HUES48 (cell line): Measurements from ENCODE around the gene SLC15A3.

Source experiments
- H3K27ac ChIP-seq: one replicate; pipeline ENCODE4 v1.7.0; 2013; ENCODE audit warnings: low read depth, low read length, inconsistent platforms
- H3K27me3 ChIP-seq: 2 replicates; pipeline ENCODE4 v1.6.1; 2013; ENCODE audit warnings: mild to moderate bottlenecking, low read length; ENCODE audit not compliant: control insufficient read depth, insufficient read depth
- H3K36me3 ChIP-seq: 2 replicates; pipeline ENCODE4 v1.6.1; 2013; ENCODE audit warnings: low read length; ENCODE audit not compliant: control insufficient read depth, insufficient read depth
- H3K4me1 ChIP-seq: 2 replicates; pipeline ENCODE4 v1.6.1; 2013; ENCODE audit warnings: mild to moderate bottlenecking, low read length; ENCODE audit not compliant: control insufficient read depth, insufficient read depth
- H3K4me3 ChIP-seq: 2 replicates; pipeline ENCODE4 v1.5.1; 2013; ENCODE audit warnings: mild to moderate bottlenecking, low read depth, low read length
- H3K9ac ChIP-seq: 2 replicates; pipeline ENCODE4 v1.6.1; 2013; ENCODE audit warnings: mild to moderate bottlenecking, low read depth, low read length, moderate library complexity
- H3K9me3 ChIP-seq: 2 replicates; pipeline ENCODE4 v1.6.1; 2013; ENCODE audit warnings: low read length; ENCODE audit not compliant: control insufficient read depth, insufficient read depth

SLC15A3 gene

DNA sequence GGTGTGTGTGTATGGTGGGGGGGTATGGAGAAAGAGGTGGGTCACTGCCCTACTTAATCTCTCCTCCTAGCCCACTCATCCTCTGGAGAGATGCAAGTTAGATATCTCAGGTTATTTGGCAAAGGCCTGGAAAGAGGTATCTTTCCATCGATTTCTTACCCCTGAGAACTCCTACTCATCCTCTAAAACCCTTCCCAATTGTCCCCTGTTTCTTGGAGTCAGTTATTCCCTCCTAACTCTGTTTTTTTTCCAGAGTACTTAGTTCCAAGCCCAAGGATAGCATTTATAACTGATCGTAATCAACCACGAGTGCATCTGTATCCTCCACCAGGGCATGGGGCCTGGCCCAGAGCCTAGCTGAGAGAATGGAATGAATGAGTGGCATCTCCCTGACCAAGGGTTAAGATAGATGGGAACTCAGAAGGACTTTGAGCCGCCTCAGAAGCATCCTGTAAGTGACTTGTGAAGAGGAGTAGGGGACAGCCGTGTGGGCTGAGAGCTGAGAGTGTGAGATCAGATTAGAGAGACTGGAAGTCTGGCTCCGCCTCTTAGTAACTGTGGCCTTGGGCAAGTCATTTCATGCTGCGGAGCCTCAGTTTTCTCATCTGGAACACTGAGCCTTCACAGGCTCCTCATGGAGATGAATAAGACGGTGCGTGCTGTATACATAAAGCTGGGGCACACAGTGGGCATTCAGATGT lies 35.8 kb upstream of the SLC15A3 start:
- Histone ChIP-seq H3K36me3 (no peaks in the 10 kb centered on the region), H3K9me3 (no peaks in the 10 kb centered on the region), H3K4me1 (no peaks in the 10 kb centered on the region), H3K4me3 (no peak overlapping the region), H3K27me3 (no peaks in the 10 kb centered on the region), H3K9ac (no peak overlapping the region), H3K27ac (no peak overlapping the region)

DNA sequence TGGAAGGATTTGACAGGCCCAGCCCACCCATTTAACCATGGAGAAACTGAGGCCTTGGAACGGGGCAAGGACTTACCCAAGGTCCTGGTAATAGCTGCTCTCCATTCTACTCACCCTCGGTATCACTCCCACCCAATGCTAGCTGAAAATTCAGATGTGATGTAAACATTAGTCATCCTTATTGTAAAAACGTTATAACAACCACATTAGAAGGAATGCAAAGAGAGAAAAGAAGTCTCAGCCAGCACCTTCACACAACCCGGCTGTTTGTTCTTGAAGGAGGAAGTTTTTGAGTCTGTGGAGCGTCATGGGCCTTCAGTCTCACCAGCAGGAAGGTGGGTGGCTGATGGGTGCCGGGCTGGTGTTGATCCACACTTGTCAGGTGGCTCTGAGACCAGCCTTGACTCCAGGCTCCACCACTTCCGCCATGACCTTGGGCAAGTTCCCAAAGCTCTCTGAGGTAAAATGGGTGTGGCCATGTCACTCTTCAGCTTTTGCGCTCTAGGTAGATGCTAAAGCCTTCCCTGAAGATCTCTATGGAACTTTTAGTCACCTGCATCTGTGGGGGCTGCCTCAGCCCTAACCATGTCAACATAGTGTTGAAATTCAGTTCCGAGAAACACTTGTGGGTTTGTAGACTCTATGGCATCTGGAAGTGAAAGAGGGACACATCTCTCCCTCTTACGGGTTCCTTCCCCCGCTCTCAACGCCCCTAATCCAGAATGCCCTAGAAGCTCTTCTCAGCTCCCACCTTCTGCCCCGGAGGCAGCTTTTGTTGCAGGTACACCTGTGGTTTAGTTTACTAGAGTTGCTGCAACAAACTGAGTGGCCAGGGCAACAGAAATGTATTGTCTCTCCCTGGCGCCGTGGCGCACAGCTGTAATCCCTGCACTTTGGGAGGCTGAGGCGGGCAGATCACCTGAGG lies 34.3 kb upstream of the SLC15A3 start:
- no peak overlapping the region for H3K4me3 ChIP-seq

DNA sequence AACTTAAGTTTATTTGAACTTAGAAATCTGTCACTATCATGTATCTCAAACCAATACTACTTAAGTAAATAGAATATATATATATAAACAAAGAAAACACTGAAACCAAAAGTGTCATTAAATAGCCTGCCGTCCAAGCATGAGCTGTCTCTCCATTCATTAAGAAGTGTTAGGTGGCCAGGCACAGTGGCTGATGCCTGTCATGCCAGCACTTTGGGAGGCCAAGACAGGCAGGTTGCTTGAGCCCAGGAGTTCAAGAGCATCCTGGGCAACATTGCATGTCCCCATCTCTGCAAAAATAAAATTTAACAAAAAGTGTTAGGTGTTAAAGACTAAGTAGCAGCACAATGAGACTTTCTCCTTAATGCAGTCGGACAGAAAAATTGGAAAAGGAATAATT lies 33.5 kb upstream of the SLC15A3 start:
- H3K4me3 ChIP-seq = no peak overlapping the region
- no peaks in the 10 kb centered on the region for H3K9me3 ChIP-seq
- no peak overlapping the region for H3K9ac ChIP-seq
- H3K27me3 ChIP-seq = no peaks in the 10 kb centered on the region
- no peaks in the 10 kb centered on the region for H3K36me3 ChIP-seq
- no peaks in the 10 kb centered on the region for H3K4me1 ChIP-seq
- H3K27ac ChIP-seq = no peak overlapping the region

More for the DNA sequence above, 34.3 kb upstream of the SLC15A3 start:
- H3K36me3 ChIP-seq = no peaks in the 10 kb centered on the region
- H3K4me1 ChIP-seq = no peaks in the 10 kb centered on the region
- H3K9ac ChIP-seq = no peak overlapping the region
- no peaks in the 10 kb centered on the region for H3K9me3 ChIP-seq
- H3K27ac ChIP-seq = no peak overlapping the region
- H3K27me3 ChIP-seq = no peaks in the 10 kb centered on the region

DNA sequence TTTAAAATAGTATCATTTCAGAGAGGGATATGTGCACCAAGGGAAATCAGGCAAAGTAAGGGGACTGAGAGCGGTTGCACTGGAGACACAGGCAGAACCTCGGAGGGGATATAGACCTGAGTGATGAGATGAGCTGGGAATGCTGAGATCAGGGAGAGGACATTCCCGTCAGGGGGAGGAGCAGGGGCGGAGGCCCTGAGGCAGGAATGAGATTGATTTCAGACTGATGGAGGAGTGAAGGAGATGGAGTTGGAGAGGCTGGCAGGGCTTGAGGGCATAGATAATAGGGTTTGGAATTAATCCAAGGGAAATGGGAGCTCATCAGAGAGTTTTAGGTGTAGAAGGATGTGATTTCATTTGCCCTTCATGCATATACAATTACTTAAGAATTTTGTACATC lies 32.7 kb upstream of the SLC15A3 start:
- H3K4me3 ChIP-seq = no peak overlapping the region
- H3K9ac ChIP-seq = no peak overlapping the region
- H3K4me1 ChIP-seq = no peaks in the 10 kb centered on the region
- no peaks in the 10 kb centered on the region for H3K9me3 ChIP-seq
- H3K36me3 ChIP-seq = no peaks in the 10 kb centered on the region
- no peak overlapping the region for H3K27ac ChIP-seq
- H3K27me3 ChIP-seq = no peaks in the 10 kb centered on the region

DNA sequence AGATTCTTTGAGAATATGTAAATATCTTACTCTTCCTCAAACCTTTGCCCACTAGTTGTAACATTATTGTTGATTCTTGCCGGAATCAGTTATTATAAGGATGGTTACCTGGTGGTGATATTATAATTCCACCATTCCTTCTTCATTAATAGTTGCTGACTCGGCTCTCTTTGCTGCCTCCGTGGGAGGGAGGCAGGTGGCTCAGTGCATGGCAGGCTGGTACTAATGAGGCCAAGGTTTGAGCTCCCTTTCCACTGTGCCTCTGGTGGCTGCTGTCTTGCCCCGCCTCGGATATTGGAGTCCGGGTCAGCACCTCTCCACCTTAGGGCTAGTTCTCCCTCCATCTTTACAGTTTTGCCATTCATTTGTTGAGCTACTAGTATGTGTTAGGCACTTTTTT lies 32.2 kb upstream of the SLC15A3 start:
- Histone ChIP-seq H3K4me1 (no peaks in the 10 kb centered on the region), H3K9ac (no peak overlapping the region), H3K4me3 (no peak overlapping the region), H3K36me3 (no peaks in the 10 kb centered on the region), H3K27ac (no peak overlapping the region), H3K9me3 (no peaks in the 10 kb centered on the region), H3K27me3 (no peaks in the 10 kb centered on the region)

DNA sequence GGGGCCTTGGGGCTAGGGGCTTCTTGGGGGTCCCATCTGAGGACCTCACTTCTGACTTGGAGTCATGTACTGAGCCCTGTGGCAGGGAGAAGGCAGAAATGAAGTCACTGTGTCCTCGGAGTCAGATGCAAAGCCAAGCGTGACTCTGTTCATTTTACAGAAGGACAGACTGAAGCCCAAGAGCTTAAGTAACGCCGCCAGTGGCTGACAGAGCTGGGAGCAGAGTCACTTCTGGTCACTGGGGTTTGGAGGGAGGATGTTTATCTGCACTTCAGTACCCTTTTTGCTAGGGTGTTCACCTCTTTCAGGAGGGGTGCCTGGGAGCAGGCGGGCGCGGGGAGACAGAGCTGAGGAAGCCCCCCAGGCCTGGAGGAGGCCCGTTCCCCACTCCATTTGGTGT lies 30.2 kb upstream of the SLC15A3 start:
- Histone ChIP-seq H3K9me3 (no peaks in the 10 kb centered on the region), H3K9ac (no peak overlapping the region), H3K27me3 (no peaks in the 10 kb centered on the region), H3K4me3 (no peak overlapping the region), H3K27ac (no peak overlapping the region), H3K4me1 (no peaks in the 10 kb centered on the region), H3K36me3 (no peaks in the 10 kb centered on the region)

DNA sequence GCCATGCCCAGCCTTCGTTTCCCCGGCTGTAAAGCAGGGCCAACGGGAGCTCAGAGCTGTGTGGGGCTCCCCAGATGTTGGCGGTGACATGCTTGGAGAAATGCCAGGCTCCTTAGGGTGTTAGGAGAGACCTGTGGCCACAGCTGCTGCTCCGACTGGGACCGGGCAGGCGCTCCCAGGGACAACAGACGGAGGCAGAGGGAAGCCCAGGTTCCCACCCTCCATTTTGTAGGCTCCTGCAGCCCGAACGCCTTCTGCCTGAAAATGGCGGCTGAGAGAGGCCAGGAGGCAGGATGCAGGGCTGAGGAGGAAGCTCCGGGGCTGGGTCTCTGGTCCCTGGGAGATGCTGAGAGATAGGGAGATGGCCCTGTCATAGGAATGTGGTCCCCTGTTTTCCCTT lies 29.5 kb upstream of the SLC15A3 start:
- H3K27ac ChIP-seq = no peak overlapping the region
- H3K27me3 ChIP-seq = no peaks in the 10 kb centered on the region
- no peaks in the 10 kb centered on the region for H3K36me3 ChIP-seq
- H3K4me1 ChIP-seq = no peaks in the 10 kb centered on the region
- H3K9me3 ChIP-seq = no peaks in the 10 kb centered on the region
- no peak overlapping the region for H3K9ac ChIP-seq
- H3K4me3 ChIP-seq = no peak overlapping the region

DNA sequence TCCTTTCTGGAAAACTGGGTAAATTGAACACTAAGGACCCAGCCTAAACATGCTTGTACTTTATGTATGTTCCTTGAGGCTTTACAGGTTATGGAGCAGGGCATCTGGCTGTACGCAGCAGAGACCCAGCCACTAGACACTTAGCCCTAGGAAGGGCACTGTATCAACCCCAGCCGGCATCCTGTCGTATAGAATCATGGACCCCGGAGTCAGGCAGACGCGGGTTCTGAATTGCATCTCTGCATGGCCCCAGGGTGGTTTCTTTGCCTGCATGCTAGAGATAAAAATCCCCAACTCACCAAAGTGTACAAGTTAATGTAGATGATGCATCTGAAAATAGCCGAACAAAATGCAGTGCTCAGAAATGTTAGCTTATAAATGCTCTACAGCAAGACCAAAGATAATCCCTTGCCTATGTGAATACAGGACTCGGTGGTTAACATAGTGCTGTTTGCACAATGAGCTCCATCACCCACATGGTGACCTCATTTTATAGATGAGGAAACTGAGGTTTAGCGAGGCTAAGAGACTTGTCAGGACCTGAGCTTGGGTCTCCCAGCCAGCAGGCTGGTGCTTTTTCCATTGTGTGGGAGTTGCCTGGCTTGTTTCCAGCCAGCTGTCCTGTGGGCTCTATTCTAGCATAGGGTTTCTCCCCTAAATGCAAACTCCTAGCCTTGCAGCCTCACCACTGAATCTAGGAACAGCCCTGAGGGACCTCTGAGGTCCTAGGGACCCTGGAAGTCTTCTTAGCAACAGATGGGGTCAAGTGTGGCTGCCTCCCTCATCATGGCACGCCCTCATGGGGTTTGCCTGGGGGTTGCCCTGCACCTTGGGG lies 26.8 kb upstream of the SLC15A3 start:
- Histone ChIP-seq H3K9ac (no peak overlapping the region), H3K36me3 (no peaks in the 10 kb centered on the region), H3K4me1 (no peaks in the 10 kb centered on the region), H3K27ac (no peak overlapping the region), H3K27me3 (no peaks in the 10 kb centered on the region), H3K9me3 (no peaks in the 10 kb centered on the region), H3K4me3 (no peak overlapping the region)

DNA sequence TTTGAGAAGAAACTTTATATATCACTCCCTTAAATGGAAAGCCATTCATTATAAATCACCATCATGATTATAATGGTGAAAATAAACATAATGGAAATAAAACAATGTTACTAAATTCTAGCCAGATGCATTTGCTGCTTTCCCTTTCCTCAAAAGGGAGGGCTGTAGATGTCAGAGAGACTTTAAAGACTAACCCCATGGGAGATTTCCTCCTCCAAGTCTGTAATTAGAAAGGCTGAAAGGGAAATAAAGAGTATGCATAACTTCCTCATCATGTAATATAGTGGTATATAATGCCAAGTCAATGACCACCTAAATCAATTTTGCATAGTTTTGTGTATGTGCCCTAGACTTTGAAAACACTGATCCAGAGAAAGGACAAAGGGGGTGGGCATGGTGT lies 25.9 kb upstream of the SLC15A3 start:
- no peaks in the 10 kb centered on the region for H3K9me3 ChIP-seq
- no peaks in the 10 kb centered on the region for H3K27me3 ChIP-seq

DNA sequence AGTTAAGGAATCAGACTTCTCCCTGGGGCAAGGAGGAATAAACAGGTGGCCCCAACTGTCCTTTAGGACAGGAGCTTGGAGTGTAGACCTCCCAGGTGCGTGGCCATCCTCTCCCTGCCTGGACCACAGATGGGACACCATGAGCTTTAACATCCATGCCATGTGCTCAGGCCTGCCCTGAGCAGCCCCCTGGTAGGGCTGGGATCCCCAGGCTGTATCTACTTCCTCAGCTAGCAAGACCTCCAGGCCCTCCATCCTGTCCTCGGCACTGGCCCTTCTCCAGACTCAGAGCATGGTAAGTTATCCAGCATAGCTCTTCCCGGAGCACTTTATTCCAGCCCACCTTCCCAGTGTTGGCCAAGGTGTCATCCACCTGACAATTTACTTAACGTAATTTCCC lies 25.2 kb upstream of the SLC15A3 start:
- Histone ChIP-seq H3K9ac (no peak overlapping the region), H3K27me3 (no peaks in the 10 kb centered on the region), H3K4me3 (no peak overlapping the region), H3K9me3 (no peaks in the 10 kb centered on the region), H3K27ac (no peak overlapping the region), H3K36me3 (no peaks in the 10 kb centered on the region), H3K4me1 (no peaks in the 10 kb centered on the region)

More for the DNA sequence above, 25.9 kb upstream of the SLC15A3 start:
- Histone ChIP-seq H3K4me3 (no peak overlapping the region), H3K36me3 (no peaks in the 10 kb centered on the region), H3K9ac (no peak overlapping the region), H3K27ac (no peak overlapping the region), H3K4me1 (no peaks in the 10 kb centered on the region)
